ENCODE data around the gene SLC66A2.
"Not testable (repeated sequence)": the region's sequence is repeated elsewhere in the genome, so short reads cannot be mapped to it uniquely, and the experiment has no call there.

The SLC66A2 gene

GRCh38 chr18:79951545-79952455 lies at the start of gene SLC66A2:
Gene SLC66A2, minus strand, starts transcription at chr18:79951653. Its CDS starts 727 bp downstream, at chr18:79950926.
- peak; percentile 97 to 98 for DNase-seq (ENCODE audit: low read depth in 2 of 2)

DNA sequence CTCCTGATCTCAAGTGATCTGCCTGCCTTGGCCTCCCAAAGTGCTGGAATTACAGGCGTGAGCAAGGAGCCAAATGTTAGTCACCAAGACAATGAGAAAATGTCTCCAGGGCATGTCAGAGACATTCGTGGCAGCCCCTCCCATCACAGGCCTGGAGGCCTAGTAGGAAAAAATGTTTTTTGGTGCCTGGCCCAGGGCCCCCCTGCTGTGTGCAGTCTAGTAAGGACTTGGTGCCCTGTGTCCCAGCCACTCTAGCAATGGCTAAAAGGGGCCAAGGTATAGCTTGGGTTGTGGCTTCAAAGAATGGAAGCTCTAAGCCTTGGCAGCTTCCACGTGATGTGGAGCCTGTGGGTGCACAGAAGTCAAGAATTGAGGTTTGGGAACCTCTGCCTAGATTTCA lies 49.4 kb upstream of the SLC66A2 start:
- DNase-seq (ENCODE audit: low read depth in 2 of 2) = no peak

DNA sequence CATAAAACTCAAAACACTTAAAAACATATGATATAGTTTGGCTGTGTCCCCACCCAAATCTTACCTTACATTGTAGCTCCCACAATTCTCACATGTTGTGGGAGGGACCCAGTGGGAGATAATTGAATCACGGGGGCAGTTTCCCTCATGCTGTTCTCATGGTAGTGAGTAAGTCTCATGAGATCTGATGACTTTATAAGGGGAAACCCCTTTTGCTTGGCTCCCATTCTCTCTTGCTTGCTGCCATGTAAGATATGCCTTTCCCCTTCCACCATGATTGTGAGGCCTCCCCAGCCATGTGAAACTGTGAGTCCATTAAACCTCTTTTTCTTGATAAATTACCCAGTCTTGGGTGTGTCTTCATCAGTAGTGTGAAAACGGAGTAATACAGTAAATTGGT lies 48.2 kb upstream of the SLC66A2 start:
- not testable (repeated sequence) for DNase-seq (ENCODE audit: low read depth in 2 of 2)

- DNase-seq (ENCODE audit: low read depth in 2 of 2) = no peak
These were observed 40.0 kb upstream of the SLC66A2 start for GRCh38 chr18:79991494-79991893.

DNA sequence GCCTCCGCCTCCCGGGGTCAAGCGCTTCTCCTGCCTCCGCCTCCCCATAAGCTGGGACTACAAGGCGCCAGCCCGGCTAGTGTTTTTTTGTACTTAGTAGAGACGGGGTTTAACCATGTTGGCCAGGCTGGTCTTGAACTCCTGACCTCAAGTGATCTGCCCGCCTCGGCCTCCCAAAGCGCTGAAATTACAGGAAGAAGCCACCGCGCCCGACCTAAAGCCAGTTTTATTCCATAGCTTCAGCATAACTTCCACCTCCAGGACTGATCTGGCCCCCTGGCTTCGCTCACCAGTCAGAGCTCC lies 37.7 kb upstream of the SLC66A2 start:
- DNase-seq (ENCODE audit: low read depth in 2 of 2) = no peak

GRCh38 chr18:79988451-79989194 lies 37.2 kb upstream of the SLC66A2 start, which contains the start of gene TXNL4A:
Gene TXNL4A, minus strand, starts transcription at chr18:79988563. Its CDS starts 171 bp downstream, at chr18:79988392.
- peak; percentile 75 to 80 for DNase-seq (ENCODE audit: low read depth in 2 of 2)

DNA sequence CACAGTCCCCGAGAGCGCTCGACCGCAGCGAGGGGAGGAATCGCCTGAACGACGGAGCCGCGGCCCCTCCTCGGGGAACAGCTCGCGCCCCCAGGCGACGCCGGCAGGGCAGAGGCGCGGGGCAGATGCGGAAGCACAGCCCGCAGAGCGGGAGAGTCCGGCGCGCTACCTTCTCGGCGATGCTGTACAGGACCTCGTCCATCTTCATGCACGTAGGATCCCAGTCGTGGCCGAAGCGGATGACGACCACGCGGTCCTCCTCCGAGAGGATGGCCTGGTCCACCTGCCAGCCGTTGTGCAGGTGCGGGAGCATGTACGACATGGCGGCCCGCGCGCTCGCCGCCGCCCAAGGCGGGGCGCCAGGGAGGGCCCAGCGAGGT lies 36.6 kb upstream of the SLC66A2 start:
- peak; percentile 24 to 52 for DNase-seq (ENCODE audit: low read depth in 2 of 2)

DNA sequence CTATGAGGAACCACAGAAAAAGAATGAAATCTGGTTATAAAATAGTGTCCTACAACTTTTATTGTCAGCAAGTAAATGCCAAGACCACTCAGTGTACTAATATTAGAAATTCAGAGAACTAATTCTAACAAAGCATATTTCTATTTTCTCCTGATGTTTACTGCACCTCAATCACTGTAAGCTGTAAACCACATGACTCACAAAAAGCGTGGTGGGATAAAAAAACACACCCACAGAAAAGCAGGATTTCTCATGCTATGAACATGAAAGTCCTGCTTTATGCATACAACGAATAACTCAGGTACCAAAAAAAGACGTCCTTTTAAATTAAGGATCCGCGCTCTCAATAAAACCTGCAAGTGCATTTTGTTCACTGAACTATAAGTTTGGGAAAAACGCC lies 36.1 kb upstream of the SLC66A2 start:
- no peak for DNase-seq (ENCODE audit: low read depth in 2 of 2)

DNA sequence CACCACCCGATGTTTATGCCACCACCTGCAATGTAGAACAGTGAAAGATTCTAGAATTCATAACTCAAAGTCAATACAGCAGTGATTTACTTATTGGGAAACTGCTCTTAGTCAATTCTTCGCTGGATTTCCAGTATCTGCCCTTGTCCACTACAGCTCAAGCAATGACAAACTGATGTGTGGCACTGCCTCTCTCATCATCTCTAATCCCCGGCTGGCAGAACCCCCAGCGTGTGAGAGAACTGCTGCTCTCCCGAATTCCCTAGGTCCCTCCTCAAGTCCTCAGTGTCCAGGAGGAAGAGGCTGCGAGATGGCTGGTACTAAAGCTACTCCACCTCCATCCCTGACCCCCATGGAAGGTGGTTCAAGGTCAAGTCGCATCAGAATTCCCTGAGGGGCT lies 35.3 kb upstream of the SLC66A2 start:
- no peak for DNase-seq (ENCODE audit: low read depth in 2 of 2)

DNA sequence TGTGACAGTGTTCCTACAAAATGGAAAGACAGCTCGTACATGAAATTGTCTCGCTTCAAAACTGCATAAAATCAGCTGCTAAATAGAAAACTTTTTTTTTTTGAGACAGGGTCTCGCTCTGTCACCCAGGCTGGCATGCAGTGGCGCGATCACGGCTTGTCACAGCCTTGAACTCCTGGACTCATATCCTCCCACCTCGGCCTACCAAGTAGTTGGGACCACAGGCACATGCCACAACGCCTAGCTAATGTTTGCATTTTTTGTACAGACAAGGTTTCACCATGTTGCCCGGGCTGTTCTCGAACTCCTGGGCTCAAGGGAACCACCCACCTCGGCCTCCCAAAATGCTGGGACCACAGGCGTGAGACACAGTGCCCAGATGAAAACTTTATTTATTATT lies 33.7 kb upstream of the SLC66A2 start:
- no peak for DNase-seq (ENCODE audit: low read depth in 2 of 2)

- no peak for DNase-seq (ENCODE audit: low read depth in 2 of 2)
These were observed 32.3 kb upstream of the SLC66A2 start for GRCh38 chr18:79983793-79984192.

DNA sequence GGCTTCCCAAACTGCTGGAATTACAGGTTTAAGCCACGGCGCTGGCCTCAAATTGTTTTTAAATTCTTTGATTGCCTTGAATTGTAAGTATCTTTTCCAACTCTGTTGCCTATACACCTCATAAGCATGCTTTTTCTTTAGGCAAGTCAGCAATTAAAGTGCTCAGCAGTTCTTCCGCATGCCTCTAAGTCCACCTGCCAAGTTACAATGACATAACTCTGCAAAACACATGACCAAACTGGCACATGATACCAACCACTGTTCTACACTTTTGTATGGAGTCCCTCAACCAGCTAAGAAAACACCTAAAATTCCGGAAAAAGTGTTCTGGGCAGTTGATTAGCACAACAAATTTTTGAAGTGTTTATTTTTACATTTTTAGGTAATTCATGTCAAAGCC lies 31.8 kb upstream of the SLC66A2 start:
- no peak for DNase-seq (ENCODE audit: low read depth in 2 of 2)

GRCh38 chr18:79982736-79983135 lies 31.3 kb upstream of the SLC66A2 start:
- DNase-seq (ENCODE audit: low read depth in 2 of 2) = no peak

DNA sequence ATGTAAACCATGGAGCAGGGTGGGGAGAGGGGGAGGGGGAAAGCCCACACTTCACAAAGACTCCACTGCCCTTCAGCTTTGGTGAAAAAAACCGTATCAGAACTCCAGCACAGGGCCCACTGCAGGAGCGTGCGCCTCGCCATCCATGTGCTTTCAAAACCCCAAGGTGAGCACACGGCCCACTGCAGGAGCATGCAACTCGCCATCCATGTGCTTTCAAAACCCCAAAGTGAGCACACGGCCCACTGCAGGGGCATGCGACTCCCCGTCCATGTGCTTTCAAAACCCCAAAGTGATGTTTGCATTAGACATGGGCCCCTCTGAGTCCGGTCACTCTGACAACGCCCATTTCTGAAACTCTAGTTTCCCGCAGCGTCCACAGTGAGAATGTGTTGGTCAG lies 29.1 kb upstream of the SLC66A2 start:
- no peak for DNase-seq (ENCODE audit: low read depth in 2 of 2)

DNA sequence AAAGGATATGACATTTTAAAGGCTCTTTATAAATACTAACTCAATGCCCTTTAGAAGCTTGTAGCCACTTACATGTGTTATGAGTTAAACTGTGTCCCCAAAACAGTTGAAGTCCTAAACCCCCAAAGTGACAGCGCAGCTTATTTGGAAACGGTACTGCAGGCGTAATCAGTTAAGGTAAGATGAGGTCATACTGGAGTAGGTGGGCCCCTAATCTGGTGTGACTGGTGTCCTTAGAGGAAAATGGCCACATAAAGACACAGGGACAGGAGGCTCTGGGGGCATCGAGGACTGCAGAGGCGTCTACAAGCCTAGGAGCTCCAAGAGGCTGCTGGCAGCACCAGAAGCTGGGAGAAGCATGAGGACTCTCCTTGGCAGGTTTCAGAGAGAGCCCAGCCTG lies 28.4 kb upstream of the SLC66A2 start:
- no peak for DNase-seq (ENCODE audit: low read depth in 2 of 2)

GRCh38 chr18:79975985-79976680 lies 24.7 kb upstream of the SLC66A2 start:
- DNase-seq (ENCODE audit: low read depth in 2 of 2) = no peak

DNA sequence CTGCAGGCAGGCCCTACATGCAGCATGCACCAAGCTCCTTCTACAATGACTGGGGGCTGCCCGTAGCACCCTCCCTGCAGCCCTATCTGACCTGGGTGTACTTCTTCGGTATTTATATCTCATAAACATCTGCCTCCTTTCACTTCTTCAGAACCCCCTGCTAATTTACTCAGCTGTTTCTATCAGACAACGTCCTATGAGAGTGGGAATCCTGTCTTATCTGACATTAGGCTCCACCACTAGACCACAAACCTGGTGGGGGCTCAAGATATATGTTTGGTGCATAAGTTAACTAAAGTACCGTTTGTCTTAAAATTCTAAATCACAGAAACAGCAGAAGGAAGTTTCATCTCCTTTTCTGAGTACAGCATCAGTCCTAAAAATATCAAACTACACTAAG lies 23.6 kb upstream of the SLC66A2 start:
- DNase-seq (ENCODE audit: low read depth in 2 of 2) = no peak

DNA sequence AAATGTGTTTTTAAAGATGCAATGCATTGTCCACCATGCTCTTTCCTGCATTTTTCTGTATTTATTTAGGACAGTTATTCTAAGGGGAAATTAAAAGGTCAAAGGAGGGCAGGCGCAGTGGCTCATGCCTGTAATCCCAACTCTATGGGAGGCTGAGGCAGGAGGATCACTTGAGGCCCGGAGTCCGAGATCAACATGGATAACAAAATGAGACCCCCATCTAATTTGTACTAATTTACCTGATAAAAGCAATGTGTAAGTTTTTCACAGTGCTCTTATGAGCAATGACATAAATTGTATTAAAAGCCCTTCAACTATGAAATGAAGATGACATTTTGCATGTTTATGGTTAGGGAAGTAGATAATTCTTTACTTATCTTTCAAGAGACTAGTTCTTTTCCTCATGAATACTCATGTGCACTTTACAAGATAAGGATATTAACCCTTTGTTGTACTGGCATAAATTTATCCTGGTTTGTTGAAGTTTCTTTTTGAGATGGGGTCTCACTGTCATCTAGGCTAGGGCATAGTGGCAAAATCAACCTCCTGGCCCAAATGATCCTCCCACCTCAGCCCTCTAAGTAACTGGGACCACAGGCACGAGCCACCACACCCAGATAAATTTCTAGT lies 22.7 kb upstream of the SLC66A2 start:
- DNase-seq (ENCODE audit: low read depth in 2 of 2) = no peak

GRCh38 chr18:79973517-79973916 lies 22.1 kb upstream of the SLC66A2 start:
- no peak for DNase-seq (ENCODE audit: low read depth in 2 of 2)

GRCh38 chr18:79972720-79973119 lies 21.3 kb upstream of the SLC66A2 start:
- no peak for DNase-seq (ENCODE audit: low read depth in 2 of 2)

DNA sequence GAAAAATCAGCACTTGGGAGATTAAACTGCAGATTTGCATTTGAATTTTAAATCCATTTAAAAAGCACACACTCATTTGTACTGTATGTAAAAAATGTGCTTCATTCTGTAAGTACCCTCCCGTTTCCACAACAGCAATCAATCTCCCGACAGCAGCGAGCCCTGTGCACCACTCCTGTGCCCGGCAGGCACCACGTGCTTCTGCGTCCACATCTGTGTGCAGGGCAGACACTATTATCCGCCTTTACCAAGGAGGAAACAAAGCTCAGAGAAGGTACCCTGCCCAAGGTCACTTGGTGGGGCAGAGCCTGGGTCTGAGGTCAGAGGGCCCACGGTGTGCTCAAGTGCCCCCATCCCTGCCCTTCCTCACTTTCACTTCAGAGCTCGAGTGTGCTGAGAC lies 20.5 kb upstream of the SLC66A2 start:
- DNase-seq (ENCODE audit: low read depth in 2 of 2) = no peak
